Stimulated activated CD8-positive, alpha-beta memory T cell treated with anti-CD3 and anti-CD28 coated beads, Interleukin-12 subunit alpha, Interleukin-12 subunit beta, amount 100 ng/mL, for 1 hour (primary cell): ENCODE data around the gene ABHD14A.

Source experiments
- DNase-seq: peaks from one replicate; pipeline ENCODE4 v3.0.0-alpha.2; 2020; ENCODE audit warnings: low read depth

The ABHD14A gene

DNA sequence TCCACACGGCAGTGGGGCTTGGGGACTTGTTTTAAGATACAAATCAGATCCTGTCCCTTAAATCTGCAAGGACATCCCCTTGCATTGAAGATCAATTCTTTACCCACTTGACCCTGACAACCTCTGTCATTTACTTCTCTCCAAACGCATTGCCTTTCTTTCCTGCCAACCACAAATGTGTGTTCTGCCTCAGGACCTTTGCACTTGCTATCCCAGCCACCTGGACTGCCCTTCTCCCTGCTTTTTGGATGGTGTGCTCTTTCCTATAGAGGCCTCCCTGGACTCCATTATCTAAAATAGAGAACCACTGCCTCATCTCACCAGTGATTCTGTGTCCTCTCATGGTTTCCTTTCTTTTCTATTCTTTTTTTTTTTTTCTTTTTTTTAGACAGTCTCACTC is 22.3 kb downstream of the ABHD14A start:
- DNase-seq, result no peak

GRCh38 chr3:51997935-51998596 is 23.2 kb downstream of the ABHD14A start:
- no peak for DNase-seq

GRCh38 chr3:51998774-51999173 is 23.9 kb downstream of the ABHD14A start:
- DNase-seq, result no peak

DNA sequence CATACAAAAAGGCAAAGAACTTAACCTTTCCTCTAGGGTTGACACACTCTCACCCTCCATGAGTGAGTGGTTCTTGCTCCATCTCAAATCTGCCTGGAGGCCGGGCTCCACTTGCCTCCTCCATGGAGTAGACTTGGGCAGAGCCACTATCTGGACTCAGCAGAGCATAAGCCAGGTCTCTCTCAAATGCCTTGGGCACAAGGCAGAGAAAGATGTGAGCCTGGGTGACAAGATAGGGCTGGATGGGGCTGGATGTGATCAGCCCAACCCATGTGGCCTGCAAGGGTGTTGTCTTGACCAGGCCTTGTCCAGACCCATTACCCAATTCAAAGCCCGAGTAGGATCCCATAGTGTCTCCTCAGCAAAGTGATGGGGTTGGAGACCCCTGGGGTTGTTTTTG is 25.0 kb downstream of the ABHD14A start:
- no peak for DNase-seq

DNA sequence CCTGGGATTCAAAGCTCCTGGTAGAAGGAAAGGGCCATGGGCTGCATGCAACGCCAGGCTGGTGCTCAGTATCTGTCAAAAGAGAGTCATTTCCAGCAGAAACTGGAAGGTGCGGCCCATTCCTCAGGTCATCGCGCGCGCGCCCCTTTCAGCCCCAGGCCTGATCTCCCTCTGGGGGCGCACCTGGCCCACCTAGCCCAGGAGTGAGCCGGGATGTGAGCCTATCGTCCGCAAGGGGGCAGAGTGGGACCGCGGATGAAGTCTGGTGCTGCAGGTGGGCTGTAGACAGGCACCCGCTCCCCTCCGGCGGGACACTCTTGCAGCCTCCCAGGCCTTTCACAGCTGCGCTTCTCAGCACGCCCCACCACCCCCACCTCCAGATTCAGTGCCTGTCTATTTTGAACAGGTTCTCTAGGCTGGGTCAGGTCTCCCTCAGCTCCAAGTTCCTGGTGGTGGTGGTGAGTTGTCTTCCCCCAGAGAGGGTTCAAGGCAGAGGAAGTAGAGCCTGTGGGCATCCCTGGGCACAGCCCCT is 26.6 kb downstream of the ABHD14A start:
- peak; percentile 78 for DNase-seq

GRCh38 chr3:52002748-52003147 is 27.9 kb downstream of the ABHD14A start:
- DNase-seq, result no peak

GRCh38 chr3:52004163-52004787 is 29.4 kb downstream of the ABHD14A start:
- no peak for DNase-seq

GRCh38 chr3:52004906-52005395 is 30.1 kb downstream of the ABHD14A start:
- DNase-seq, result no peak

DNA sequence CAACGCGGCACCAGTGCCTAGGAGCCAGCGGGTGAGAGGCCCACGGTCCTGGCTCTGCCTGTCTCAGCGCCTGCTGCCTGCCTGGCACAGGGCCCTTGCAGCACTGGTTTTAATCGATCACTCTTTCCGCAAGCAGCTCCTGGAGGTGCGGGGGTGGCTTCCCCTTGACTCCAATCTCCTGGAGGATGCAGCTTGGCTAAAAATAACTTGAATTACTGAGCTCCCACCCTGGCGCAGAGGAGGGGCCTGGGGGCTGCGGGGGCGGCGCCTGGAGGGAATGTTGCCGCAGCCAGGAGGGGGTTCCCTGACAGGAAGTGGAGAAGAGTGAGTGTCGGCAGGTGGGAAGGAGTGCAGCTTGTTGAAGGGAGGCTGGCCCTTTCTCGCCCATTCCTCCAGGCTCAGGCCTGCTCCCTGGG is 30.7 kb downstream of the ABHD14A start:
- no peak for DNase-seq

DNA sequence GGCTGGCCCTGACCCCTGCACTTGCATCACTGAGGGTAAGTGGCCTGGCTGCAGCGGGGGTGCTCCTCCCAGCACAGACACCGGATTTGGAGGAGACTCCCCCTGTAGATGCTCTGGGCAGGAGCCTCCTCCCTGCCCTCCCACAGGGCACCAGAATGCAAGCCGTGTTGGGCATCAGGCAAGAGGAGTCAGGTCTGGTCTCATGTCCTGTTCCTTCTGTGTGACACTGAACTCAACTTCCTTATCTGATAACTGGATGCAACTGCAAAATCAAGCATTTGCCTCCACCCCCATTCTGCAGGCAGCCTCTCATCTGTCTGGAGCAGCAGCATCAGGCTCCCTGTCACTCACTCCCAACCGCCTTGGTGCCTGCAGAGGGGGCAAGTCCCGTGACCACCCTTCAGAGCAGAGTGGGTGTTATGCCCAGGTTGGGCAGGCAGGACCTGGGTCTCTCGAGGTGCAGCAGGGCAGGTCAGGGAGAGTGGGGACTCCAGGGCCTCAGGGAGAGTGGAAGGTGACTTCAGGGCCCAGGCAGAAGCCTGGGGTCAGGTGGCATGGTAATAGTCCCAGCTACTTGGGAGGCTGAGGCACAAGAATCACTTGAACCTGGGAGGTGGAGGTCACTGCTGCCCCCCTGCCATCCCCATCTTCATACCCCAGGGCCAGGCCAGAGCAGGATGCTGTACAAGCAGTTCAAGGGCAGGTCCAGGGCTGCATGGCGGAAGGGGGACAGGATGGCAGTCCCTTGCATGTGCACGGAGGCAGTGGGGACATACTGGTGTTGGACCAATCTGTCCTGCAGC is 31.4 kb downstream of the ABHD14A start:
- no peak for DNase-seq

DNA sequence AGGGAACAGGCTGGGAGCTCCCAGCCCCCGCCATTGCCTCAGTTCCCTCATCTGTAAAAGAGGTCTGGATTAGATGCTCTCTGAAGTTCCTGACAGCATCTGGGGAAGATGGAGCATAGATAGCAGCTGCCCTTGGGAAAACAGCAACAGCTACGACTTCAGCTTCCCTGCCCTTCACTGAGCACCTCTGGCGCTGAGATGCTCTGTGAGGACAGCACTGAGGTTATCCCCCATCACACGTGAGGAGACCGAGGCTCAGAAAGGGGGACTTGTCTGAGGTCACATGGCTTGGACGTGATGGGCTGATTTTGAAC is 31.9 kb downstream of the ABHD14A start:
- DNase-seq, result no peak

- DNase-seq, result no peak
Measured at GRCh38 chr3:52007291-52007690, 32.4 kb downstream of the ABHD14A start.

- no peak for DNase-seq
Measured at GRCh38 chr3:52010431-52010830, 35.6 kb downstream of the ABHD14A start.

DNA sequence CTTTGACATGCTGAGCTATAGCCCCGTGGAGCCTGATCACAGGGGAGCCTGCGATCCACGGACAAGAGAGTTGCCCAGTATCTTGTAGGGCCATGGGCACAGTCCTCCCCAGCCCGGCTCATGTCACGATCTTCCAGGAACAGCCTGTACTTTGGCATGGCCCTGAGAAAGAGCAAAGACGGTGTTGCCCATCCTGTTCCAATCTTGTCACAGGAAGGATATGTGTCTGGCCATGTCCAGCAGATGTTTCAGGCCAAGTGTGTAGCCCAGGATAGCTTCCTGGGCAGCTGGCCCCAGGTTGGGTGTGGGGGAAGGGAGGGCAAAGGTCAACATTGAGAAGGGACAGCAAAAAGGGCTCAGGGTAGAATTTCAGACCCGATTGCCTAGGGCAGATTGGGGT is 37.8 kb downstream of the ABHD14A start:
- no peak for DNase-seq

DNA sequence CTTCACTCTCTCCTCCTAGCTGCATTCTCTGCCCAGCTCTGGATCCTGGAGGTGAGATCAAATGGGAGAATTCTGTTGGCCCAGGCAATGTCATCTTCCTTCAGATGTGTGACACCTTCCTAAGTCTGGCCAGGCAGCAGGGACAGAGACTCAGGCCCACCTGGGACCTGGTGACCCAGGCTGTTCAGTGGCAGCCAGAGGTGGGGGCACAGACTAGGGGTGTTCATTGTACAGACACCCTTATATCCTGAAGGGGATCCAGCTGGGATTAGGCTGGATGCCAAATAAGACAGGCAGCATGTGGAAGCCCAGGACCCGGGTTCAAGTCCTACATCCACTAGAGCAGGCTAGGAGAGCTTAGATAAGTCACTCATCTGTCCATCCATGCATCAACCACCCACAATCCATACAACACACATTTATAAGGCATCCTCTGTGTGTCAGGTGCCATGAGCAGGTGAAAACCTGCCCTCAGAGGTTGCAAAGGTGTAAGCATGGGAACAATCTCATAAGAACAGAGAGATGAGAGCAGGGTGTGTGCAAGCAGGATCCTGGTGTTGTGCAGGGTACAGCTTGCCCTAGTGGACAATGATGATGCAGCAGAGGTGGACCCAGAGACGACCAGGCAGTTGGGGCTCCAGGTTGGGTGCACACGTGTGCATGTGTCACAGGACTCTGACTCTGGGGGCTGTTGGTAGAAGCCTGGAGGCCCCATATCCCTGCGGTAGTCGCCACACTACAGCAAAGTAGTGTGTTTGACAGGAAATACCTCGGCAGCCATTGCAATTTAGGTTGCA is 39.1 kb downstream of the ABHD14A start:
- no peak for DNase-seq

GRCh38 chr3:52014613-52015012 is 39.7 kb downstream of the ABHD14A start:
- no peak for DNase-seq

DNA sequence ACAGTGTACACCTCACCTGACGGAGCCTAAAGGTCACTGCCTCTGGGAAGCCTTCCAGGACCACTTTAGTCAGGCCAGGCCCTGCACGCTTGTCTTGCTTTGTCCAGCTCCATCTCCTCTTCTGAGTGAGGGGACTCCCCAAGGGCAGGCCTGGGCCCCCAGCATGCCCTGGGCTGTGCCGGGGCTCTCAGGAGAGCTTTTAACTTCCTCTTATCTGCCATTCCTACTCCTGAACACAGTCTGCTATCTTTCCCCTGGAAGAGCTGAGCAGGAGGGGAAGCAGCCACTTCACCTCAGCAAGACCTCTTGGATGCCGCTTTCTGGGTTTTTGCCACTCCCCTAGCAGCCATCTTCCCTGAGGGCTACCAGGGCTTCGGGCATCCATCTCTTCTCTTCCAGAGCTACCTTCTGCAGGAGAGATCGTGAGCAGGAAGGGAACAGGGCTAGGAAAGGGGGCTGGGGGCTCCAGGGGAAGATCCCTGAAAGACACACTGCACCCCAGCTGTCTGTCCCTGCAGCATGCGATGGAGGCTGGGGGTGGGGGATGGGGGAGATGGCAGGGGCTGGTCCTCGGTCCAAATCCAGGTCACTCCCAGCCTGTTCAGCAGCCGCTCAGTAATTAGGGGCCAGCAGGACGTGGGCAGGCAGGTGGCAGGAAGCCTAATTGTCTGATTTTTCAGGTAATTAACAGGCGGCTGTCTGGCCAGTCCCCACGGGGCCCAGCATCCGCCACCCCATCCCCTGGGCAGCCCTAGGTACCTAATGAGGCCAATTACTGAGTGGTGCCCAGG is 40.8 kb downstream of the ABHD14A start:
- no peak for DNase-seq

DNA sequence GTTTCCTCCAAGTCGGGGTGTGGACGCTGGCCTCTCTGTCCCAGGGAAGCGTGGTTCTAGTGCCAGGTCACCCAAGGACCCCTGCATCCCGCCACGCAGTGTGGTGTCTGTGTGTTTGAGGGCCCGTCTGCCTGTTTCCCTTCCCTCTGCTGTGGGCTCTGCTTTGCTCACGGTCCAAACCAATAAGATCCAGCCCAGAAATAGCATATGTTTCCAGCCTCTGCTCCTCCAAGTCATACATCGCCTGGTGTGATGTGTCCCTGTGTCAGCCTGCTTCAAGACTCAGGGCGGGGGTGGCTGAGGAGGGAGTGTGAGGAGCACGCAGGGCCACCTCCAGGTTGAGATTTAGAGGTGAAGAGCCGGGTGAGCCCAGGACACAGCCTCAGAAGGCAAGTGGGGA is 42.7 kb downstream of the ABHD14A start:
- no peak for DNase-seq

DNA sequence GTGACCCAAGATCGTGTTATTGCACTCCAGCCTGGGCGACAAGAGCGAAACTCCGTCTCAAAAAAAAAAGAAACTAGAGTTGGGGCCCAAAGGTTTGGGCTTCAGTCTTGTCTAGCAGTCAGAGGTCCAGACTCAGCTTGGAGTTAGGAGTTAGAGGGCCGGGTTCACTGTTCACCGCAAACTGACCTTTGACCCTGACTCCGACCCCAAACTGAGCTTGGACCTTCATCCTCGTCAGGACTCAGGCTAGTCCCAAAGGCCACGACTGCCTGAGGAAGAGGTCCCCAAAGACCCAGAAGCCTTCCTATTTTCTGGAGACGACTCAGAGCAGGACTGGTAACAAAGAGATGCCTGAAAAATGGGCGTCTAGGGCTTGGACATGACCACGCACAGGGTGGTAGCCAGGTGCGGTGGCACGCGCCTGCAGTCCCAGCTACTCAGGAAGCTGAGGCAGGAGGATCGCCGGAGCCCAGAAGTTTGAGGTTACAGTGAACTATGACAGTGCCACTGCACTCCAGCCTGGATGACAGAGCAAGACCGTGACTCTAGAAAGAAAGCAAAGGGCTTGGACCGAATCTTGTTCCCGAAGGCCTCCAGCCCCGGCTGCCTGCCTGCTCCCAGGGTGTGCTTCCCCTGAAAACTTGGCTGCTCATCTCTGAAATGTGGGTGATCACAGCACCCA is 43.6 kb downstream of the ABHD14A start:
- DNase-seq, result no peak

GRCh38 chr3:52019352-52020080 is 44.7 kb downstream of the ABHD14A start:
- no peak for DNase-seq
